K562 (cell line): Measurements from ENCODE around the gene LAMA2.

Experiments
- CTCF ChIP-seq, 3 experiments: IDR thresholded peaks in 2 of 3; conservative IDR thresholded peaks in 1 of 3; 2 replicates each; pipeline ENCODE4 v1.5.1; 2011 to 2012; ENCODE audit warnings: low read length in 3 of 3, mild to moderate bottlenecking in 3 of 3, control low read depth in 2 of 3, improper control_type of control experiment in 1 of 3, inconsistent platforms in 1 of 3, low read depth in 1 of 3, mixed read lengths in 1 of 3, moderate library complexity in 1 of 3; ENCODE audit not compliant: insufficient read depth in 2 of 3
- ESRRA ChIP-seq: fragments of 450-650 bp; IDR thresholded peaks from 2 replicates; pipeline ENCODE4 v1.6.1; 2014; ENCODE audit warnings: low read depth, mild to moderate bottlenecking, moderate library complexity, borderline replicate concordance
- RBM14 ChIP-seq: fragments of 200-400 bp; formaldehyde crosslinking; IDR thresholded peaks from 2 replicates; pipeline ENCODE4 v1.6.1; 2018; ENCODE audit warnings: low read depth, mild to moderate bottlenecking, low read length, moderate library complexity, borderline replicate concordance; ENCODE audit not compliant: insufficient read depth
- SNRNP70 ChIP-seq: fragments of 200-400 bp; formaldehyde crosslinking; optimal IDR thresholded peaks from 2 replicates; pipeline ENCODE3; 2017; ENCODE audit warnings: low read depth, low read length

GRCh38 chr6:128963561-128963960, 80.6 kb downstream of the LAMA2 start:
- no peak for TF ChIP-seq RBM14
- no peak for TF ChIP-seq CTCF (IDR thresholded peaks at IDR 0.05 in 2 of 3, conservative IDR thresholded peaks at IDR 0.05 in 1 of 3; ENCODE audit: insufficient read depth in 2 of 3, low read depth in 1 of 3, low read length in 3 of 3)
- no peak for TF ChIP-seq ESRRA
- TF ChIP-seq SNRNP70 = no peak
